ENCODE data around the gene AADAC.
"Not testable (repeated sequence)": the region's sequence is repeated elsewhere in the genome, so short reads cannot be mapped to it uniquely, and the experiment has no call there.

Gene AADAC

DNA sequence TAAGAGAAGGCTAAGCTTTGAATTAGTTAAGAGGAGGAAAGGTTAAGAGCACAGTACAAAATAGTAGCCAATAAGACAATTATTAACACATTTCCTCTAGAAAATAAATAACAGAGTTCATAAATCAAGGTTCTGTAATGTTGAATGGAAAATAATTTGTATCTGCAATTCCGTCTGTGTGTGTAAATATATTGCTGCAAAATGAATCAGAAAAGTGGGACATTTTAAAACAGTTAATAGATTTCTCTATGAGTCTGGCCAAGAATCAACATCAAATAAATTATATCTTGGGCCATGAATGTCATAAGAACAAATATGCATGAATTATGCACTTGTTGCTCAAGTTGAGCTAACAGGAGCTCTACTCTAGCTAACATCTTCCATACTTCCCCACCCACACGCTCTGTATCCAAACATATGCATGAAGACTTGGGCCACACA is 45.3 kb downstream of the AADAC start:
- Histone ChIP-seq H3K27me3 (ENCODE audit: insufficient read depth, low read length) (no peaks in the 10 kb centered on the region), H3K4me1 (ENCODE audit: insufficient read depth, low read length) (no peaks in the 10 kb centered on the region), H3K27ac (ENCODE audit: low read depth, low read length) (no peak overlapping the region), H3K9ac (ENCODE audit: low read depth, low read length) (no peak overlapping the region), H3K4me3 (ENCODE audit: low read length) (no peak overlapping the region), H3K9me3 (ENCODE audit: insufficient read depth, low read depth, low read length) (no peaks in the 10 kb centered on the region), H3K36me3 (ENCODE audit: insufficient read depth, low read length) (no peaks in the 10 kb centered on the region)
- WGBS, result 94% methylated on average over 2 of the region's 2 CpGs

DNA sequence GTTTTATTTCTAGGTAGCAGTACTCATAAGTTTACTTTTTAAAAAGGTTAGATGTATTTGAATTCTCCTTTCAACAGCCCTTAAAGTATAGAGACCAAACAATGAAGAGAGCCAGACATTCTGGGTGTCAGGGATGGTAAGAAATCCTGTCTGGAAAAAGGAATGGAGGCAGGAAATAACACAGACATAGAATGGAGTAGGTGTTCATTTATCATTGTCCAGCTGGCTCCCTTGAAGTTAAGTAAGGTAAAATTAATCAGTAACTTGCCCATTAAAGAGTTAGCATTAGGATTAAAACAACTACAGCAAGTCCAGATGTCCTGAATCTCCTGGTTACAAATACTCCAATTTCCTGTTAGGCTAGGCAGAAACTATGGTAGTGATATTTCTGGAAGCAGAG is 46.0 kb downstream of the AADAC start:
- Histone ChIP-seq H3K4me3 (ENCODE audit: low read length) (no peak overlapping the region), H3K9me3 (ENCODE audit: insufficient read depth, low read depth, low read length) (no peaks in the 10 kb centered on the region), H3K27ac (ENCODE audit: low read depth, low read length) (no peak overlapping the region), H3K36me3 (ENCODE audit: insufficient read depth, low read length) (no peaks in the 10 kb centered on the region), H3K9ac (ENCODE audit: low read depth, low read length) (no peak overlapping the region), H3K4me1 (ENCODE audit: insufficient read depth, low read length) (no peaks in the 10 kb centered on the region), H3K27me3 (ENCODE audit: insufficient read depth, low read length) (no peaks in the 10 kb centered on the region)

DNA sequence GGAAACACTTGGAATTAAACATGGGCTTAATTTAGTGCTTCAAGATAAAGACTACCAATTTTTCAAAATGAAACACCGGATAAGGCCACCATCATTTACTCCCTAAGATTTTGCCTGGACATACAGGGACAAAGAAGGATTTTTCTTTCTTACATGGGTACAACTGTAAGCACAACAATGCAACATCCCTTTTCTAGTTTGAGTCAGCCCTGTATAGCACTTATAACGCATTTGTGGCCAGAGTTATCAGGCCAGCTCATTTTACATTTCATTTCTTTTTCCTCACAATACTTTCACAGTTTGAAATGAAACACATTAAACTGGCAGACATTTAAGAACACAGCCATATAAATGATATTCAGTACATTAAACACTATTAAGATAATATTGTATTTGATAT is 49.7 kb downstream of the AADAC start:
- H3K36me3 ChIP-seq (ENCODE audit: insufficient read depth, low read length), result no peaks in the 10 kb centered on the region
- H3K4me1 ChIP-seq (ENCODE audit: insufficient read depth, low read length), result no peaks in the 10 kb centered on the region
- H3K4me3 ChIP-seq (ENCODE audit: low read length), result no peak overlapping the region
- no peaks in the 10 kb centered on the region for H3K27me3 ChIP-seq (ENCODE audit: insufficient read depth, low read length)
- no peak overlapping the region for H3K9ac ChIP-seq (ENCODE audit: low read depth, low read length)
- 96% methylated on average over 2 of the region's 2 CpGs for WGBS
- no peaks in the 10 kb centered on the region for H3K9me3 ChIP-seq (ENCODE audit: insufficient read depth, low read depth, low read length)
- no peak overlapping the region for H3K27ac ChIP-seq (ENCODE audit: low read depth, low read length)

DNA sequence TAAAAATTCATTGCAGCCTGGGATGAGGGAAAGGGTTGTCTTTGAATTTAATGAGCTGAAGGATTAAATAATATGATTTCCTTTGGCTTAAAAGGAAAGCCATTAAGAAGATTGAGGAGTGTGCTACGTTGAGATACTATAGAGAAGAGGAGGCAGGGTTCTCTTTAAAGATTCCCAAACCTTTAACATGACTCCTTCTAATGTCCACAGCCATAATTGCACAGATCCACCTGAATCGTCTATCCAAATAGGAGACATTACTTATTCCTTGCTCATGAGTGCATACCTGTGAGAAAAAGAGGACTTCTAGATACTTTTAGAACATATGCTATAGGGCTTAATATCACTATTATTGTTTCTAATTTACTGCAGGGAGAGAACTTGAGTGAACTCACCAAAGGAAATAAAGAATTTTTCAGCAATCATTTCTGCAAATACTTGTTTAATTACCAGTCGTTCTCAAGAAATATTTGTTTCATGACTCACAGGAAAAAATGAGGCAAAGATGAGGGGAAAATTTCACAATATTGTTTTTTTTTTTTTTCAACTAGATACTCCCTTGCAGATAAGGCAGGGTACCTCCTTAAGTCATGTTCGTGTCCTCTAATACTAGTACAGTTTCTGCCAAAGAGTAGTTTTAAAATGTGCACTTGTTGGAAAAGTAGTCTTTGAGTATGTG is 50.6 kb downstream of the AADAC start:
- no peaks in the 10 kb centered on the region for H3K36me3 ChIP-seq (ENCODE audit: insufficient read depth, low read length)
- H3K27me3 ChIP-seq (ENCODE audit: insufficient read depth, low read length), result no peaks in the 10 kb centered on the region
- no peak overlapping the region for H3K4me3 ChIP-seq (ENCODE audit: low read length)
- H3K27ac ChIP-seq (ENCODE audit: low read depth, low read length), result no peak overlapping the region
- H3K9ac ChIP-seq (ENCODE audit: low read depth, low read length), result no peak overlapping the region
- H3K4me1 ChIP-seq (ENCODE audit: insufficient read depth, low read length), result no peaks in the 10 kb centered on the region
- WGBS, result 67% methylated on average over 3 of the region's 4 CpGs
- no peaks in the 10 kb centered on the region for H3K9me3 ChIP-seq (ENCODE audit: insufficient read depth, low read depth, low read length)

DNA sequence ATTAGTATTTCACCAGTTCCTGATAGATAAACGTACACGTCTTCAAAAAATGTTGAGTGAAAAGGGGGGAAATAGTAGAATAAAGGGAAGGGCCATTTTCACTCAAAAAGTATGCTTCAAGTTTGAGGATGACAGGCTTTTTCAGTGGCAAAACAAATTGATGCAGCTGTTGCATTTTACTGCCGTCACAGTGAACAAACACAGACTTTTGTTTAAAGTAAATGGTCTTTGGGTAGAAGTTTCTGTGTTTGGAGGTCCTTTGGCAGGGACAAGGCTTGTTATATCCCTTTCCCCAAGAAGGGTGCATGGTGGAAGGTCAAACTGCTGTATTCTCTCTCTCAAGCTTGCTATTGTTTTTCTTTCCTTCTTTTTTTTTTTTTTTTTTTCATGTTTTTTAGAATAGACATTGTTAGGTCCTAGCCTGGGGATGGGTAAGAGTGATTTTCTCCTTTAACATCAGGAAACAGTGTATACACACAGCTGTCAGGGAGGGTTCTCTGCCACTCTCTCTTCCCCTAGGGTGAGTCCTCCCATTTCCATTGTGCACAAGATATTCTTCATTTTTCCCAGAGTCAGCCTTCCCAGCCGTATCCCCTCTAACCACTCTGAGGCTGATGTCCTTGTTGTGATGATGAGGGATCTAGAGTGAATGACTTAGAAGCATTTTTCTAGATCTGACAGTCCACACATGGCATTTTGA is 52.9 kb downstream of the AADAC start:
- H3K27me3 ChIP-seq (ENCODE audit: insufficient read depth, low read length), result no peaks in the 10 kb centered on the region
- no peaks in the 10 kb centered on the region for H3K9me3 ChIP-seq (ENCODE audit: insufficient read depth, low read depth, low read length)
- H3K9ac ChIP-seq (ENCODE audit: low read depth, low read length), result no peak overlapping the region
- 0 out of 2 replicates have a peak, but pooled peaks cover 4% of the 10 kb centered on the region for H3K4me1 ChIP-seq (ENCODE audit: insufficient read depth, low read length)
- no peak overlapping the region for H3K27ac ChIP-seq (ENCODE audit: low read depth, low read length)
- WGBS, result 91% methylated on average over 3 of the region's 4 CpGs
- no peak overlapping the region for H3K4me3 ChIP-seq (ENCODE audit: low read length)
- no peaks in the 10 kb centered on the region for H3K36me3 ChIP-seq (ENCODE audit: insufficient read depth, low read length)

DNA sequence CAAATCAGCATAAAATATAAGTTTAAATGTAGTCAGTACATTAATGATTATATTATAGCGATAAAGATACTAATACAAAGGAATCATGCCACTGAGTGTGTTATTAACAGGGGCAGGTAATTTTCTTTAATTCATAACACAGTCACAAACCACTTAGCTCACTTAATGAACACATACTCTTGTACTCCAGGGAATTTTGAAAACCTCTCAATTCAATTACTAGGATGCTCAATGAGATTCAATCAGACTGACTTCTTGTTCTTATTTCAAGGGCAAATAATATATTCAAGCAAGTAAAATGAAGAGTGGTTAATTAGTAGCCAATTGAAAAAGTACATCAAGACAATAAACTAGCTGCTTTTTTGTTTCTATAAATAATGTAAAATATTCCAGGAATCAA is 53.8 kb downstream of the AADAC start:
- Histone ChIP-seq H3K36me3 (ENCODE audit: insufficient read depth, low read length) (no peaks in the 10 kb centered on the region), H3K4me3 (ENCODE audit: low read length) (no peak overlapping the region), H3K27me3 (ENCODE audit: insufficient read depth, low read length) (no peaks in the 10 kb centered on the region), H3K9ac (ENCODE audit: low read depth, low read length) (no peak overlapping the region), H3K9me3 (ENCODE audit: insufficient read depth, low read depth, low read length) (no peaks in the 10 kb centered on the region), H3K27ac (ENCODE audit: low read depth, low read length) (no peak overlapping the region), H3K4me1 (ENCODE audit: insufficient read depth, low read length) (0 out of 2 replicates have a peak, but pooled peaks cover 5% of the 10 kb centered on the region)
- no CpG with 5 or more reads among the region's 1 CpG for WGBS

GRCh38 chr3:151869181-151869580 is 55.3 kb downstream of the AADAC start:
- WGBS, result 78% methylated on average over 2 of the region's 3 CpGs
- Histone ChIP-seq H3K27me3 (ENCODE audit: insufficient read depth, low read length) (no peaks in the 10 kb centered on the region), H3K9me3 (ENCODE audit: insufficient read depth, low read depth, low read length) (no peaks in the 10 kb centered on the region), H3K4me3 (ENCODE audit: low read length) (no peak overlapping the region), H3K4me1 (ENCODE audit: insufficient read depth, low read length) (0 out of 2 replicates have a peak, but pooled peaks cover 5% of the 10 kb centered on the region), H3K36me3 (ENCODE audit: insufficient read depth, low read length) (no peaks in the 10 kb centered on the region), H3K27ac (ENCODE audit: low read depth, low read length) (no peak overlapping the region), H3K9ac (ENCODE audit: low read depth, low read length) (no peak overlapping the region)

DNA sequence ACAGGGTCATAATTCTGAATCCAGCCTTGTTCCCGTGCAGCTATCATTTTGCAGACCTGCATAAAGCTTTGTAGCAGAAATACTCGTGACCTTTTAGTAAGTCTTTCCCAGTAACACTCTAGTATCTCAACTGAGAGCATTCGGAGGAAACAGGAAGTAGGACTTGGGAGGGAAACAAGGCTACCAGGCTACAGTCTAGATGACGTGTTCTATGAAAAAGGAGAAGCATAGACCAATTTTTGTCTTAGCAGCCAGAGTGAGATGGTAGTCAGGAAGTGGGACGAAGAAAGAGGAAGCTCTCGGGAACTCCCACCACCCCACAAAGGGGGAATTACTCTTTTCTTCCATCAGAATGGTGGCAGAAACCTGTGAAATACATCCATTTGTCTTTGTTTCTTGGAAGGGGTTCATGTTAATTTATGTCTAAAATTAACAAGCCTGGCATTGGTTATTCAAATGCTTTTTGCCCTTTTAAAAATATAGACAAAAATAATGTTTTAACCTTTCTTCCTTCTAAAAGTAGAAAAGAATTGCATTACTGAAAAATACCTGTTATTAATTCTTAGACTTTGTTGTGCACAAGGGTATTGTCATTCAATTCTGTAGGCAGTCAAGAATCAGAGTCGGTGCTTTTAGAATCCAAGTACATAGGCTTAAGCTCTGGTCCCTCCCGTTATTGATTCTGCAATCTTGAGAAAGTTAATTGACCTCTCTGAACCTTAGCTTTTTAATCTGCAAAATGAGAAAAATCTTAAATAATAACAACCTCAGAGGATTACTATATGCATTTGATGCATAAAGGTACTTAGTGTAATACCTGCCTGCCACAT is 57.9 kb downstream of the AADAC start:
- Histone ChIP-seq H3K4me1 (ENCODE audit: insufficient read depth, low read length) (0 out of 2 replicates have a peak, but pooled peaks cover 5% of the 10 kb centered on the region), H3K9ac (ENCODE audit: low read depth, low read length) (no peak overlapping the region), H3K36me3 (ENCODE audit: insufficient read depth, low read length) (no peaks in the 10 kb centered on the region), H3K27me3 (ENCODE audit: insufficient read depth, low read length) (no peaks in the 10 kb centered on the region), H3K27ac (ENCODE audit: low read depth, low read length) (no peak overlapping the region), H3K4me3 (ENCODE audit: low read length) (no peak overlapping the region), H3K9me3 (ENCODE audit: insufficient read depth, low read depth, low read length) (no peaks in the 10 kb centered on the region)
- 88% methylated on average over 6 of the region's 8 CpGs for WGBS

GRCh38 chr3:151873398-151873797 is 59.5 kb downstream of the AADAC start, which contains the start of gene SUCNR1:
SUCNR1 (plus strand) TSS chr3:151873643; CDS start chr3:151879893, 6,250 bp downstream.
- no peak within 1 kb of the TSS for H3K4me3 ChIP-seq (ENCODE audit: low read length)
- H3K27ac ChIP-seq (ENCODE audit: low read depth, low read length), result no peak within 1 kb of the TSS
- no peak within 1 kb of the TSS for H3K9ac ChIP-seq (ENCODE audit: low read depth, low read length)
- H3K36me3 ChIP-seq (ENCODE audit: insufficient read depth, low read length), result no peaks in the 10 kb centered on the region
- H3K27me3 ChIP-seq (ENCODE audit: insufficient read depth, low read length), result no peaks in the 10 kb centered on the region
- no peaks in the 10 kb centered on the region for H3K9me3 ChIP-seq (ENCODE audit: insufficient read depth, low read depth, low read length)
- 0 out of 2 replicates have a peak, but pooled peaks cover 5% of the 10 kb centered on the region for H3K4me1 ChIP-seq (ENCODE audit: insufficient read depth, low read length)

DNA sequence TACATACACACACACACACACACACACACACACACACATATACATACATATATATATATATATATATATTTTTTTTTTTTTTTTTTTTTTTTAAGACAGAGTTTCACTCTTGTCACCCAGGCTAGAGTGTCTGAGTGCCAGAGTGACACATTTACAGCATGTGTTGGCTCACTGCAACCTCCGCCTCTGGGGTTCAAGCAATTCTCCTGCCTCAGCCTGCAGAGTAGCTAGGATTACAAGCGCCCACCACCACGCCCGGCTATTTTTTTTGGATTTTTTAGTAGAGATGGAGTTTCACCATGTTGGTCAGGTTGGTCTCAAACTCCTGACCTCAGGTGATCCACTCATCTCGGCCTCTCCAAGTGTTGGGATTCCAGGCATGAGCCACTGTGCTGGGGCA is 60.2 kb downstream of the AADAC start:
- not testable (repeated sequence) for H3K4me3 ChIP-seq (ENCODE audit: low read length); H3K36me3 ChIP-seq (ENCODE audit: insufficient read depth, low read length); H3K9ac ChIP-seq (ENCODE audit: low read depth, low read length); H3K4me1 ChIP-seq (ENCODE audit: insufficient read depth, low read length); H3K27ac ChIP-seq (ENCODE audit: low read depth, low read length); H3K9me3 ChIP-seq (ENCODE audit: insufficient read depth, low read depth, low read length); H3K27me3 ChIP-seq (ENCODE audit: insufficient read depth, low read length)
- WGBS, result over 99% methylated on average over 5 of the region's 5 CpGs

DNA sequence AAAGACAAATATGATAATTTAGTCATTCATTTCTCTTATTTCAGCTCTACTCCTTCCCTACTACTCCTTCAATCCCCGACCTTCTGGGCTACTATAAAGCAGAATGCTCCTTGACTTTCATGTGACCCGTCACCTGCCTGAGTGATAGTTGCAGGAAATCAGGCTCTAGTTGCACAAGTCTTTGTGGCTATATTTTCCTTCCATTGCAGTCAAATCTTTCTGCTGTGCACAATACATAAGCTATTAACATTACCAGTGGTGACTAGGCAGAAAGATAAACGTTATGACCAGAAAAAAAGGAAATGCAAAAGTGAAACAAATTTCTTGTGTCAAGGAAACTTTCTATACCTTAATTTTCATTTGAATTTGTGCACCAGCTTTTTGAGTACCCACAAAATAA is 61.8 kb downstream of the AADAC start:
- WGBS, result 88% methylated on average over 2 of the region's 3 CpGs
- Histone ChIP-seq H3K9ac (ENCODE audit: low read depth, low read length) (no peak overlapping the region), H3K27ac (ENCODE audit: low read depth, low read length) (no peak overlapping the region), H3K4me3 (ENCODE audit: low read length) (no peak overlapping the region), H3K36me3 (ENCODE audit: insufficient read depth, low read length) (no peaks in the 10 kb centered on the region), H3K4me1 (ENCODE audit: insufficient read depth, low read length) (0 out of 2 replicates have a peak, but pooled peaks cover 5% of the 10 kb centered on the region), H3K27me3 (ENCODE audit: insufficient read depth, low read length) (no peaks in the 10 kb centered on the region), H3K9me3 (ENCODE audit: insufficient read depth, low read depth, low read length) (no peaks in the 10 kb centered on the region)
